ENCODE measurements around the gene UST. TPM values are rescaled to one million over a fixed set of nuclear protein-coding genes. Genes with fewer than 3 reads are reported as not detected.
"Not testable (repeated sequence)": the region's sequence is repeated elsewhere in the genome, so short reads cannot be mapped to it uniquely, and the experiment has no call there.

UST gene
- total RNA-seq, 2 donors from 2014 or later: 1.6 to 3.7 TPM

GRCh38 chr6:148971031-148971927, 224.4 kb downstream of the UST start:
- no peak for ATAC-seq (replicated peaks in 1 of 2)
- no peak for DNase-seq
- no peak overlapping the region for H3K27ac Mint-ChIP-seq
- no peaks in the 10 kb centered on the region for H3K9me3 Mint-ChIP-seq
- H3K4me1 Mint-ChIP-seq (ENCODE audit: low read depth): no peaks in the 10 kb centered on the region
- no peak overlapping the region for H3K4me3 Mint-ChIP-seq
- no peaks in the 10 kb centered on the region for H3K36me3 Mint-ChIP-seq (ENCODE audit: insufficient read depth in 2 of 2)
- H3K27me3 Mint-ChIP-seq (ENCODE audit: low read depth): peaks cover 39% of the 10 kb centered on the region

GRCh38 chr6:148972481-148972880, 225.7 kb downstream of the UST start:
- H3K4me3 Mint-ChIP-seq: no peak overlapping the region
- no peak overlapping the region for H3K27ac Mint-ChIP-seq
- H3K9me3 Mint-ChIP-seq: no peaks in the 10 kb centered on the region
- peak; percentile 79 to 88 for ATAC-seq (replicated peaks in 1 of 2)
- peak; percentile 53 to 63 for DNase-seq
- H3K4me1 Mint-ChIP-seq (ENCODE audit: low read depth): no peaks in the 10 kb centered on the region
- no peaks in the 10 kb centered on the region for H3K36me3 Mint-ChIP-seq (ENCODE audit: insufficient read depth in 2 of 2)
- peaks cover 39% of the 10 kb centered on the region for H3K27me3 Mint-ChIP-seq (ENCODE audit: low read depth)

- DNase-seq (no peak), ATAC-seq (replicated peaks in 1 of 2) (no peak)
- no peaks in the 10 kb centered on the region for H3K4me1 Mint-ChIP-seq (ENCODE audit: low read depth)
- H3K27me3 Mint-ChIP-seq (ENCODE audit: low read depth): peaks cover 39% of the 10 kb centered on the region
- H3K27ac Mint-ChIP-seq: no peak overlapping the region
- no peaks in the 10 kb centered on the region for H3K36me3 Mint-ChIP-seq (ENCODE audit: insufficient read depth in 2 of 2)
- no peak overlapping the region for H3K4me3 Mint-ChIP-seq
- H3K9me3 Mint-ChIP-seq: no peaks in the 10 kb centered on the region
These were observed 226.8 kb downstream of the UST start for GRCh38 chr6:148973538-148974208.

DNA sequence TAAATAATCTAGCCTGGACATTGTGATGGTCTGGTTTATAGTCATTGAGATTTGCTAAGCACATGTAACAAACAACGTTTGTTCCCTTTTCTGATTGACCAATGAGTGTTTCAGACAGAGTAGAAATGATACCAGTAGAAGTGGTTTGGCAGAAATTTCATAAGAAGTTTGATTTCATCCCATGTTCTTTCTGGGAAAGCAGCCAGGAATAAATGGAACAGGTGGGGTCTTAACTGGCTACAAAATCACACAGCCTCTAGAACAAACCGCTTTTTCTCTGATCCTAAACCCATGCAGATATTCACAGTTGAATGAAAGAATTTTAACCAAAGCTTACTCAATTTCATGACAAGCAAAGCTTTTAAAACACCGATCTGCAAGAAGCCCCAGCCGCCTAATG, 227.5 kb downstream of the UST start:
- Mint-ChIP-seq H3K9me3 (no peaks in the 10 kb centered on the region), H3K36me3 (ENCODE audit: insufficient read depth in 2 of 2) (no peaks in the 10 kb centered on the region), H3K4me1 (ENCODE audit: low read depth) (no peaks in the 10 kb centered on the region), H3K27ac (no peak overlapping the region), H3K27me3 (ENCODE audit: low read depth) (peaks cover 39% of the 10 kb centered on the region), H3K4me3 (no peak overlapping the region)
- DNase-seq (no peak), ATAC-seq (replicated peaks in 1 of 2) (no peak)

- not testable (repeated sequence) for ATAC-seq (replicated peaks in 1 of 2); H3K9me3 Mint-ChIP-seq
- peaks cover 12% of the 10 kb centered on the region for H3K27me3 Mint-ChIP-seq (ENCODE audit: low read depth)
These were observed 231.5 kb downstream of the UST start for GRCh38 chr6:148978298-148978697.

GRCh38 chr6:148979014-148979901, 232.4 kb downstream of the UST start:
- Mint-ChIP-seq H3K4me3 (no peak overlapping the region), H3K36me3 (ENCODE audit: insufficient read depth in 2 of 2) (no peaks in the 10 kb centered on the region), H3K4me1 (ENCODE audit: low read depth) (no peaks in the 10 kb centered on the region), H3K27ac (no peak overlapping the region), H3K27me3 (ENCODE audit: low read depth) (peaks cover 3% of the 10 kb centered on the region), H3K9me3 (no peaks in the 10 kb centered on the region)
- DNase-seq: no peak
- ATAC-seq (replicated peaks in 1 of 2): no peak

More at GRCh38 chr6:148978298-148978697, 231.5 kb downstream of the UST start:
- not testable (repeated sequence) for H3K27ac Mint-ChIP-seq; DNase-seq; H3K4me1 Mint-ChIP-seq (ENCODE audit: low read depth); H3K4me3 Mint-ChIP-seq; H3K36me3 Mint-ChIP-seq (ENCODE audit: insufficient read depth in 2 of 2)

DNA sequence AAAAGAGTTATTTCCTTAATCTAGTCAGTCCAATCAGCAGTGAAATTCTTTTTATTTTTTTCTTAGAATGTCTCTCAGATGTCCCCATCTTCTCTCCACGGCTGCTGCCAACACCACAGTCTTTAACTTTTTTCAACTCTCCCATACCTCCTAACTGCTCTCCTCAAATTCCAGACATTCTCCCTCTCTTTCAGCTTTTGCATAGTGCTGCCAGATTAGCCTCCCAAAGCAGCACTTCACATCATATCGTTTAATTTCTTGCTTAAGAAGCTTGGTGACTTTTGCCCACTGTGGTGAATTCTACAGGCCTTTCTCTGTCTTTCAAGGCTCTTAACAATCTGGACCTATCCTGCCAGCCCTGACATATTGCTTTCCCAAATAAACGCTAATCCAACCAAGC, 233.4 kb downstream of the UST start:
- Mint-ChIP-seq H3K9me3 (no peaks in the 10 kb centered on the region), H3K27me3 (ENCODE audit: low read depth) (peaks cover 6% of the 10 kb centered on the region), H3K36me3 (ENCODE audit: insufficient read depth in 2 of 2) (no peaks in the 10 kb centered on the region), H3K27ac (no peak overlapping the region), H3K4me1 (ENCODE audit: low read depth) (no peaks in the 10 kb centered on the region), H3K4me3 (no peak overlapping the region)
- DNase-seq: no peak
- ATAC-seq (replicated peaks in 1 of 2): no peak

GRCh38 chr6:148981515-148981914, 234.7 kb downstream of the UST start:
- H3K4me3 Mint-ChIP-seq: no peak overlapping the region
- H3K36me3 Mint-ChIP-seq (ENCODE audit: insufficient read depth in 2 of 2): no peaks in the 10 kb centered on the region
- H3K4me1 Mint-ChIP-seq (ENCODE audit: low read depth): no peaks in the 10 kb centered on the region
- H3K27ac Mint-ChIP-seq: no peak overlapping the region
- no peak for ATAC-seq (replicated peaks in 1 of 2)
- H3K9me3 Mint-ChIP-seq: no peaks in the 10 kb centered on the region
- H3K27me3 Mint-ChIP-seq (ENCODE audit: low read depth): peaks cover 6% of the 10 kb centered on the region
- DNase-seq: no peak

- H3K4me1 Mint-ChIP-seq (ENCODE audit: low read depth): no peaks in the 10 kb centered on the region
- ATAC-seq (replicated peaks in 1 of 2): no peak
- no peaks in the 10 kb centered on the region for H3K9me3 Mint-ChIP-seq
- no peak for DNase-seq
- H3K27me3 Mint-ChIP-seq (ENCODE audit: low read depth): peaks cover 12% of the 10 kb centered on the region
- no peak overlapping the region for H3K27ac Mint-ChIP-seq
- H3K36me3 Mint-ChIP-seq (ENCODE audit: insufficient read depth in 2 of 2): no peaks in the 10 kb centered on the region
- no peak overlapping the region for H3K4me3 Mint-ChIP-seq
These were observed 236.4 kb downstream of the UST start for GRCh38 chr6:148983101-148983761.

GRCh38 chr6:148983966-148984365, 237.1 kb downstream of the UST start:
- no peak for ATAC-seq (replicated peaks in 1 of 2)
- peaks cover 12% of the 10 kb centered on the region for H3K27me3 Mint-ChIP-seq (ENCODE audit: low read depth)
- H3K4me3 Mint-ChIP-seq: no peak overlapping the region
- H3K36me3 Mint-ChIP-seq (ENCODE audit: insufficient read depth in 2 of 2): no peaks in the 10 kb centered on the region
- no peak for DNase-seq
- no peak overlapping the region for H3K27ac Mint-ChIP-seq
- H3K9me3 Mint-ChIP-seq: no peaks in the 10 kb centered on the region
- H3K4me1 Mint-ChIP-seq (ENCODE audit: low read depth): no peaks in the 10 kb centered on the region

DNA sequence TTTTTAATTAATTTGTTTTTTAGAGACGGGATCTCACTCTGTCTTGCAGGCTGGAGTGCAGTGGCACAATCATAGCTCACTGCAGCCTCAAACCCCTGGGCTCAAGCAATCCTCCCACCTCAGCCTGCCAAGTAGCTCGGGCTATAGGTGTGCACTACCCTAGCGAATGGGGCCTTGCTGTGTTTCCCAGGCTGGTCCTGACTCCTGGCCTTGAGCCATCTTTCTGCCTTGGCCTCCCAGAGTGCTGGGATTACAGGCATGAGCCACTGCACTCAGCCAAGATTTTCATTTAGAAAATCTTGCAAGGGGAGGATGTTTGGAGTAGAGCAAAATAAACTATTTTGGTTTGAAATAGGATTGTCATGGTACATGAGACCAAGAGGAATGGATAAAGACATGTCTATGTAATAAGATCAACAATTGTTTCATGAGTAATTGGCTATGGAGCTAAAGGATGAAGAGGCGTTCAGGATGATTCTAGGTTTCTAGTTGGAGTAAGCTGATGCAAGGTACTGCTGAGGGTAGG, 237.8 kb downstream of the UST start:
- H3K27ac Mint-ChIP-seq: no peak overlapping the region
- DNase-seq: no peak

GRCh38 chr6:148985499-148985898, 238.7 kb downstream of the UST start:
- H3K27ac Mint-ChIP-seq: no peak overlapping the region
- H3K4me3 Mint-ChIP-seq: no peak overlapping the region
- DNase-seq (no peak), ATAC-seq (replicated peaks in 1 of 2) (no peak)
- H3K27me3 Mint-ChIP-seq (ENCODE audit: low read depth): peaks cover 12% of the 10 kb centered on the region
- H3K9me3 Mint-ChIP-seq: no peaks in the 10 kb centered on the region
- no peaks in the 10 kb centered on the region for H3K4me1 Mint-ChIP-seq (ENCODE audit: low read depth)
- no peaks in the 10 kb centered on the region for H3K36me3 Mint-ChIP-seq (ENCODE audit: insufficient read depth in 2 of 2)

More for the DNA sequence above, 237.8 kb downstream of the UST start:
- H3K36me3 Mint-ChIP-seq (ENCODE audit: insufficient read depth in 2 of 2): no peaks in the 10 kb centered on the region
- no peak overlapping the region for H3K4me3 Mint-ChIP-seq
- H3K9me3 Mint-ChIP-seq: no peaks in the 10 kb centered on the region
- peaks cover 12% of the 10 kb centered on the region for H3K27me3 Mint-ChIP-seq (ENCODE audit: low read depth)
- H3K4me1 Mint-ChIP-seq (ENCODE audit: low read depth): no peaks in the 10 kb centered on the region
- no peak for ATAC-seq (replicated peaks in 1 of 2)
